Vein endothelial cell (primary cell): Measurements from ENCODE around the gene SLC25A1. TPM values are rescaled to one million over a fixed set of nuclear protein-coding genes. Genes with fewer than 3 reads are reported as not detected.

ENCODE experiments used
- total RNA-seq: library from RNA; depleted of rRNA; stranded (reverse); fragments of >200 nt; gene quantifications from 2 replicates; pipeline ENCODE4 v1.2.3, GENCODE V29; 2012

The SLC25A1 gene
- 73.5 and 74.8 TPM in 2 replicates for total RNA-seq

DNA sequence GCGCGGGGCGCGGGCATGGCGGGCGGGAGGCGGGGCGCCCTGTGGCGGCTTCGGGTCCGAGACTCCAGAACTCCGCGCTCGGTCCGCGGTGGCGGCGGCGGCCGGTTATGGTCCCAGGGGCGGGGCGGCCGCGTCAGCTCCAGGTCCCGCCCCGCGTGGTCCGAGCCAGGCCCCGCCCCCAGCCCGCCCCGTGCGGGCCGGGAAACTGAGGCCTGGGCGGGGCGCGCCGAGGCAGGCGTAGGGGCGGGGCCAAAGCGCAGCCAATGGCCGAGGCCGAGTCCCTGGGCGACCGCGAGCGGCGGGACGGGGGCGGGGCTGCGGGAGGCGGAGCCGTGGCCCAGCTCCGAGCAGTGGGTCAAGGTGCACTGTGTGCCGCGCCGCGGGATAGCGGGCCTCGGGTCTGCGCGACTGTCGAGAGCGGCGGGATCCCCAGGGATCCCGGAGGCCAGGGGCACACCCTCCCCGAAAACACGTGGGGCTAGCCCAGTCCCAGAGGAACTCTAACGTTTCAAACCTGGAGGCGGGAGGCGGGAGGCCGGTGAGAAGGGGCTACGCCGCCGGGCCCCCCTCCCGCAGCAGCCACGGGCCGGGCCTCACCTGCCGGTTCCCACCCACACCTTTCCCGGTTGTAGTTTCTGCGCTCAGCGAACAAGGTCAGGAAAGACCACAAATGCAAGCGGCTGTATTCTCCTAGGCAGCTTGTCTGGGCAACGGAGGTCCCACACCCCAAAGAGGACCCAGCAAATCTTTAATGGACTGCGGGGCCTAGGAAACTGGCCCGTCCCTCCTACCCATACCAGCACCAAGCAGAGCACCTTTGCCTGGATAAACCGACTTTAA, at the start of gene SLC25A1:
TSS of gene SLC25A1 (minus strand) at position 80 of the 840 bp plus-strand sequence. CDS start at position 17, 63 bp downstream.

DNA sequence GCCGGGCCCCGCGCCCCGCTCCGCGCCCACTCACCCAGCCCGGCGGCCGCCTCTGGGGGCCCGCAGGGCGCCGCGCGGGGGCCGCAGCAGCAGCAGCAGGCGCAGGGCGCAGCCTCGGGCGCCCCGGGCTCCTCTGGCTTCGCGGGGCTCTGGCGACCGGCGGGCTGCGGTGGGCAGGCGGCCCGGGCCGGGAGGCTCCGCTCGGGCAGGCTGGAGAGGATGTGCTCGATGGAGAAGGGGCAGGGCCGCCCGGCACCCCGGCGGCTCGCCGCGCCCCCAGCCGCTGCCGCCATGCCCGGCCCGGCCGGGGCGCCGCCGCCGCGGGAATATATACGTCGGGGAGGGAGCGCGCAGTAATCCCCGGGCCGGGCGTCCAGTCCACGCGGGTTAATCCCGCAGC, 28.5 kb downstream of the SLC25A1 start, which contains the start of gene GSC2:
TSS of gene GSC2 (minus strand) at position 302 of the 400 bp plus-strand sequence. CDS start at position 293, 9 bp downstream.

DNA sequence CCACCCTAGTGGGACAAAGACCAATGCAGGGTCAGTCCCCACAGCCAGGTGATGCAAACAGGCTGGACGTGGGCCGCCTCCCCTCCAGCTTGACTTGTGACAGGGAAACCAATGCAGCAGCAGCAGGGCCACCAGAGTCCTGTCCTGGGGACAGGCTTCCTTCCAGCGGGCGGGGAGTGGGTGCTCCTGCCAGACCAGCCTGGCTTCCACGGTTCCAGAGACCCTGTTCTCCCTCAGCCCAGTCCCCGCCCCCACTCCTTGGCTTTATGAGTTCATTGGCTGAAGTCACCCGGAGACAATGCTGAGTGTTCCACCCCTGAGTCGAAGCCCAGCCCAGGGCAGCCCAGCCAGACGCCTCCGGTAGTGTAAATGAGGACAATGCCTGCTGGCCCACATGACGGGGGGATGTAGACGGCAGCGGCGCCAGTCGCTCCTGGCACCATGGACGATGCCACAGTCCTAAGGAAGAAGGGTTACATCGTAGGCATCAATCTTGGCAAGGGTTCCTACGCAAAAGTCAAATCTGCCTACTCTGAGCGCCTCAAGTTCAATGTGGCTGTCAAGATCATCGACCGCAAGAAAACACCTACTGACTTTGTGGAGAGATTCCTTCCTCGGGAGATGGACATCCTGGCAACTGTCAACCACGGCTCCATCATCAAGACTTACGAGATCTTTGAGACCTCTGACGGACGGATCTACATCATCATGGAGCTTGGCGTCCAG, 47.4 kb downstream of the SLC25A1 start, which contains the start of gene TSSK2:
TSS of gene TSSK2 (plus strand) at position 350 of the 726 bp plus-strand sequence. CDS start at position 442, 92 bp downstream.

Other genes with a start within 250 kb of the SLC25A1 start
- 0.29 TPM in 1 of 2 replicates, not detected in the other for gene PRODH, start 242.4 kb downstream of the SLC25A1 start, total RNA-seq
- 47.9 and 51.3 TPM in 2 replicates for gene DGCR2, start 56.3 kb downstream of the SLC25A1 start, total RNA-seq
- not detected in 2 replicates for gene TSSK2, start 47.4 kb downstream of the SLC25A1 start, total RNA-seq
- gene ESS2, start 34.1 kb downstream of the SLC25A1 start, total RNA-seq, result 20.0 and 22.2 TPM in 2 replicates
- gene GSC2, start 28.4 kb downstream of the SLC25A1 start, total RNA-seq, result not detected in 2 replicates
- gene CLTCL1, start 113.0 kb upstream of the SLC25A1 start, total RNA-seq, result 3.9 and 4.2 TPM in 2 replicates